Pulmonary artery endothelial cell (primary cell): Measurements from ENCODE around the gene PTGES3. TPM values are rescaled to one million over a fixed set of nuclear protein-coding genes. Genes with fewer than 3 reads are reported as not detected.
A peak's percentile ranks its signal among the peaks of the same experiment; 100 is the strongest.
"Not testable (repeated sequence)": the region's sequence is repeated elsewhere in the genome, so short reads cannot be mapped to it uniquely, and the experiment has no call there.

Source experiments
- DNase-seq: peaks from one replicate; pipeline ENCODE4 v3.0.0-alpha.2; 2011; ENCODE audit warnings: low read depth, low spot score
- total RNA-seq: library from RNA; depleted of rRNA; stranded (reverse); fragments of >200 nt; gene quantifications from 2 replicates; pipeline ENCODE4 v1.2.3, GENCODE V29; 2014

Gene PTGES3
- 85.3 and 143 TPM in 2 replicates for total RNA-seq

- peak; percentile 91 for DNase-seq
These were observed at the start of gene PTGES3 for GRCh38 chr12:56688129-56688845. Gene PTGES3 (minus strand): TSS chr12:56688284. CDS start chr12:56687999, 285 bp downstream.

GRCh38 chr12:56728139-56728861, 40.2 kb upstream of the PTGES3 start:
- no peak for DNase-seq

GRCh38 chr12:56726196-56726675, 38.2 kb upstream of the PTGES3 start:
- not testable (repeated sequence) for DNase-seq

- DNase-seq, result no peak
These were observed 37.6 kb upstream of the PTGES3 start for GRCh38 chr12:56725723-56726102.

- DNase-seq, result peak; percentile 95
These were observed 37.1 kb upstream of the PTGES3 start, which contains the start of gene NACA for GRCh38 chr12:56724972-56725722. Gene NACA (minus strand): TSS chr12:56725299. CDS start chr12:56724521, 778 bp downstream.

GRCh38 chr12:56724701-56724971, 36.6 kb upstream of the PTGES3 start:
- DNase-seq, result no peak

GRCh38 chr12:56723889-56724700, 36.0 kb upstream of the PTGES3 start:
- DNase-seq, result no peak

GRCh38 chr12:56723352-56723751, 35.3 kb upstream of the PTGES3 start:
- no peak for DNase-seq

GRCh38 chr12:56722832-56723231, 34.7 kb upstream of the PTGES3 start:
- DNase-seq, result no peak

- DNase-seq, result no peak
These were observed 33.6 kb upstream of the PTGES3 start for GRCh38 chr12:56721721-56722120.

GRCh38 chr12:56721216-56721615, 33.1 kb upstream of the PTGES3 start:
- no peak for DNase-seq

GRCh38 chr12:56720731-56721151, 32.7 kb upstream of the PTGES3 start:
- no peak for DNase-seq

- no peak for DNase-seq
These were observed 31.0 kb upstream of the PTGES3 start for GRCh38 chr12:56719056-56719455.

- DNase-seq, result no peak
These were observed 30.6 kb upstream of the PTGES3 start for GRCh38 chr12:56718636-56719035.

- no peak for DNase-seq
These were observed 30.1 kb upstream of the PTGES3 start for GRCh38 chr12:56718149-56718548.

GRCh38 chr12:56716933-56717880, 29.1 kb upstream of the PTGES3 start:
- no peak for DNase-seq

- DNase-seq, result no peak
These were observed 28.4 kb upstream of the PTGES3 start for GRCh38 chr12:56716458-56716857.

- DNase-seq, result no peak
These were observed 27.7 kb upstream of the PTGES3 start for GRCh38 chr12:56715798-56716197.

- no peak for DNase-seq
These were observed 26.4 kb upstream of the PTGES3 start for GRCh38 chr12:56714431-56714929.

- no peak for DNase-seq
These were observed 25.3 kb upstream of the PTGES3 start for GRCh38 chr12:56713345-56713744.
